ENCODE measurements around the gene GJA5. TPM values are rescaled to one million over a fixed set of nuclear protein-coding genes. Genes with fewer than 3 reads are reported as not detected.

GJA5 gene
- total RNA-seq = 1 to 10 TPM; 3.6 to 5.7 (median 4.3) TPM

DNA sequence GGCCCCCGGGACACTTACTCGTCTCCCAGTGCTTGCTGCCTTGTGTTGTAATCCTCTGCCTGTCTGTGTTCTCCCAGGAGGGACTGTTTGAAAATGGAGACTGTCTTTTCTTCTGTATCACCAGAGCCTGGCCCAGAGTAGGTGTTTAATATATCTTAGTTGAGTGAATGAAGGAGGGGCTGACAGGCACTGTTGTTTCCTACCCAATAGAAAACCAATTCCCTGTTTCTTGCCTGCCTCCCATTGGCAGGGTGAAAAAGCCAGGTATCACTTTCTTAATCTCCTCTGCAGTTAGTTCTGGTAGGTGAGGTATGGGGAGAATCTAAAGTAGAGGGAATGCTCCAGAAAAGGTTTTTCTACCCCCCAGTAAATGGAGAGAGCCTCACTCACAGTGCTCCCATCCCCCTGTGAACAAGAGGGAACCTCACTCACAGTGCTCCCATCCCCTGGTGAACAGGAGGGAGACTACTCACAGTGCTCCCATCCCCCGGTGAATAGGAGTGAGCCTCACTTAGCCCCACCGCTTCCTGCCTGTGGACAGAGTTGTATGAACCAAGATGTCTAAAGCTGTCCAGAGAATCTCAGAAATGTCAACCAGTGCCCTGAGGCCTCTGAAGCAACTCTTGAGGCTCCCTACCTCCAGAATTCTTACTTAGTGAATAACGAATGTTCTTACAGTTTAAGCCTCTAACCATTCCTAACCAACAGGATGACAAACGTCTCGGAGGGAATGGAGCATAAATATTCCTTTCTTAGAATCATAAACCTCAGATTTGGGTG is at the start of gene GJA5:
TSS of gene GJA5 (minus strand) at position 122 of the 780 bp plus-strand sequence. CDS start 1,364 bp downstream, outside the sequence.
- Histone ChIP-seq H3K27ac (no peak within 1 kb of the TSS), H3K27me3 (no peaks in the 10 kb centered on the region), H3K4me1 (peaks cover 0 to 6% of the 10 kb centered on the region in 2 donors), H3K4me3 (replicated peaks in 1 of 3) (no peak within 1 kb of the TSS), H3K36me3 (no peaks in the 10 kb centered on the region), H3K9me3 (no peaks in the 10 kb centered on the region)
- WGBS, 2 donors = 81 to 85% methylated on average over 7 of the region's 7 CpGs
- TF ChIP-seq, protein P1, sequence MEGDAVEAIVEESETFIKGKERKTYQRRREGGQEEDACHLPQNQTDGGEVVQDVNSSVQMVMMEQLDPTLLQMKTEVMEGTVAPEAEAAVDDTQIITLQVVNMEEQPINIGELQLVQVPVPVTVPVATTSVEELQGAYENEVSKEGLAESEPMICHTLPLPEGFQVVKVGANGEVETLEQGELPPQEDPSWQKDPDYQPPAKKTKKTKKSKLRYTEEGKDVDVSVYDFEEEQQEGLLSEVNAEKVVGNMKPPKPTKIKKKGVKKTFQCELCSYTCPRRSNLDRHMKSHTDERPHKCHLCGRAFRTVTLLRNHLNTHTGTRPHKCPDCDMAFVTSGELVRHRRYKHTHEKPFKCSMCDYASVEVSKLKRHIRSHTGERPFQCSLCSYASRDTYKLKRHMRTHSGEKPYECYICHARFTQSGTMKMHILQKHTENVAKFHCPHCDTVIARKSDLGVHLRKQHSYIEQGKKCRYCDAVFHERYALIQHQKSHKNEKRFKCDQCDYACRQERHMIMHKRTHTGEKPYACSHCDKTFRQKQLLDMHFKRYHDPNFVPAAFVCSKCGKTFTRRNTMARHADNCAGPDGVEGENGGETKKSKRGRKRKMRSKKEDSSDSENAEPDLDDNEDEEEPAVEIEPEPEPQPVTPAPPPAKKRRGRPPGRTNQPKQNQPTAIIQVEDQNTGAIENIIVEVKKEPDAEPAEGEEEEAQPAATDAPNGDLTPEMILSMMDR (IDR thresholded peaks at IDR 0.05) = no peak
- TF ChIP-seq POLR2A (IDR thresholded peaks at IDR 0.05) = no peak
- no peak for DNase-seq
- intact Hi-C loops (cut with DNase I) = no loop called here

DNA sequence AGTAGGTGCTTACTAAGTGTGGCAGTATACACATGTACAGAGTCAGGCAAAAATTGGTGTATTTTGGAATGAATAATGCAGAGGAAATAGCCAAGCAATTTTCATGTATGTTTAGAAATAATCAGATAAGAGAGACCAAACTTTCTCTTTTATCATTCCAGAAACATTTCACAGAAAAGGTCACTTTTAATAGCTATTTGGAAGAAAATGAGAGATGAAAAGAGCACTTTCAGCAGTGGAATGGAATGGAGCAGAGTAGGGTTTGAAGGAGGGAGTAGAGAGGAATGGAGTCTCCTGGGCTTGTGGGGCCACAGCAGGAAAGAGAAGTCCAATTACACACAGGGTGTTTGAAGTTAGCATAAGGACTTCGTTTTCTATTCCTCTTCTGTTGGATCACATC is 48.8 kb upstream of the GJA5 start:
- WGBS, 2 donors = 77 to 78% methylated on average over 1 of the region's 1 CpG
- H3K4me1 ChIP-seq = no peaks in the 10 kb centered on the region
- H3K9me3 ChIP-seq = no peaks in the 10 kb centered on the region
- H3K27me3 ChIP-seq = no peaks in the 10 kb centered on the region
- intact Hi-C loops (cut with DNase I) = no loop called here
- no peak overlapping the region for H3K4me3 ChIP-seq (replicated peaks in 1 of 3)
- H3K27ac ChIP-seq = no peak overlapping the region
- no peak for TF ChIP-seq POLR2A (IDR thresholded peaks at IDR 0.05)
- TF ChIP-seq, protein P1 (IDR thresholded peaks at IDR 0.05) = no peak
- H3K36me3 ChIP-seq = no peaks in the 10 kb centered on the region
- no peak for DNase-seq

DNA sequence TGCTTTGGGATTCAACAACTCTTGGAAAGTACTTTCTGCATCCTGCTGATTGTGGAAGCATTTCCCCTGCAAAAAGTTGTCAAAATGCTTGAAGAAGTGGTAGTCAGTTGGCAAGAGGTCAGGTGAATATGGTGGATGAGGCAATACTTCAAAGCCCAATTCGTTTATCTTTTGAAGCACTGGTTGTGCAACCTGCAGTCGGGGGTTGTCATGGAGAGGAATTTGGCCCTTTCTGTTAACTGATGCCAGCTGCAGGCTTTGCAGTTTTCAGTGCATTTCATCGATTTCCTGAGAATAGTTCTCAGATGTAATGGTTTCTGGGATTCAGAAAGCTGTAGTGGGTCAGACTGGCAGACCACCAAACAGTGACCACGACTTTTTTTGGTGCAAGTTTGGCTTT is 47.6 kb upstream of the GJA5 start:
- H3K36me3 ChIP-seq = no peaks in the 10 kb centered on the region
- H3K27me3 ChIP-seq = no peaks in the 10 kb centered on the region
- H3K4me3 ChIP-seq (replicated peaks in 1 of 3) = no peak overlapping the region
- H3K4me1 ChIP-seq = no peaks in the 10 kb centered on the region
- H3K9me3 ChIP-seq = no peaks in the 10 kb centered on the region
- DNase-seq = peak in 1 of 2 donors; percentile 6
- intact Hi-C loops (cut with DNase I) = no loop called here
- no peak overlapping the region for H3K27ac ChIP-seq
- TF ChIP-seq, protein P1 (IDR thresholded peaks at IDR 0.05) = no peak
- no peak for TF ChIP-seq POLR2A (IDR thresholded peaks at IDR 0.05)
- WGBS, 2 donors = 28 to 29% methylated on average over 4 of the region's 4 CpGs

DNA sequence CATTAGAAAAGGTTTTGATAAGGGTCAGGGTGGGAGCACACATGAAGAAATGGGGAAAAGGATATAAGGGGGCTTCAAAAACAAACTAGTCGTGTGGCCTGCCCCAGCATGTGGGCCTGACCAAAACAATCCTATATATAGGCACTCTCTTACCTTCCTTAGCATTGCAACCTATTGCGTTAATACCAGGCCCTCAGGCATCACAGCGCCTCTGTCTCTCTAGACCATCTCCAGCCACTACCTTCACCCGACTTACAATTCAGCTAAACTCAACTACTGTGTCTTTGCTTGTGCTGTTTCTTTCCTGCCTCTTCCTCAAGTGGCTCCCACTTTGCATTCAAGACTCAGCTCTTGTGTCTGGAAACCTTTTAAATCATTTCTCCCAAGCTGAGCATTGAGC is 47.0 kb upstream of the GJA5 start:
- intact Hi-C loops (cut with DNase I) = no loop called here

DNA sequence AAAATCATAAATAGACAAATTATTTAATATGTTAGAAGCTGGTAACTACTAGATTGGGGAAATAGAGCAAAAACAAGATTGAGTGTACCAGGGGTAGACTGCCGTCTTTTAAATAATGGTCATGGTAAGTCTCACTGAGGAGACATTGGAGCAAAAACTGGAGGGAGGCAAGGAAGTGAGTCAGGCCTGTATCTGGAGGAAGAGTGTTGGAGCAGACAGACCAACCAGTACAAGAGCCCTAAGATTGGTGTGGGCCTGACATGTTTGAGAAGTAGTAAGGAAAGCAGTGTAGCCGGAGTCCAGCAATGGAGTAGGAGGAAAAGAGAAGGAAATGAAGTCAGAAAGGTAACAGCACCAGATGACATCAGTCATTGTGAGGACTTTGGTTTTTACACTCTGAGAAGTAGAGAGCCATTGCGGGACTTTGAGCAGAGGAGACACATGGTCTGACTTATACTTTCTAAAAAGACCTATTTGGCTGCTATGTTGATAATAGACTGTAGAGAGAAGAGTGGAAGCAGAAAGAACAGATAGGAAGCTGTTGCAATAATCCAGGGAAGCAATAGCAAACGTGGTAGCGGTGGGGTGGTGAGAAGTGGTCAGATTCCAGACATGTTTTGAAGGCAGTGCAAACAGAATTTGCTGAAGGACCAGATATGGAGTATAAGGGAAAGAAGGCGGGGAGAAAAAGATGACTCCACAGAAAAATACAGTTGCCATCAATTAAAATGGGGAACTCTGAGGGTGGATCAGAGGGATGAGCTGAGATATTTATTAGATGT is 44.7 kb upstream of the GJA5 start:
- Histone ChIP-seq H3K27me3 (no peaks in the 10 kb centered on the region), H3K4me1 (no peaks in the 10 kb centered on the region), H3K36me3 (no peaks in the 10 kb centered on the region), H3K4me3 (replicated peaks in 1 of 3) (no peak overlapping the region), H3K9me3 (no peaks in the 10 kb centered on the region), H3K27ac (no peak overlapping the region)
- 83 to 86% methylated on average over 6 of the region's 6 CpGs for WGBS, 2 donors
- intact Hi-C loops (cut with DNase I) = no loop called here
- no peak for DNase-seq
- no peak for TF ChIP-seq POLR2A (IDR thresholded peaks at IDR 0.05)

More for the DNA sequence above, 47.0 kb upstream of the GJA5 start:
- Histone ChIP-seq H3K27me3 (no peaks in the 10 kb centered on the region), H3K9me3 (no peaks in the 10 kb centered on the region), H3K4me3 (replicated peaks in 1 of 3) (no peak overlapping the region), H3K4me1 (no peaks in the 10 kb centered on the region), H3K27ac (no peak overlapping the region), H3K36me3 (no peaks in the 10 kb centered on the region)
- 72 to 80% methylated on average over 4 of the region's 4 CpGs for WGBS, 2 donors
- DNase-seq = no peak
- TF ChIP-seq POLR2A (IDR thresholded peaks at IDR 0.05) = no peak

DNA sequence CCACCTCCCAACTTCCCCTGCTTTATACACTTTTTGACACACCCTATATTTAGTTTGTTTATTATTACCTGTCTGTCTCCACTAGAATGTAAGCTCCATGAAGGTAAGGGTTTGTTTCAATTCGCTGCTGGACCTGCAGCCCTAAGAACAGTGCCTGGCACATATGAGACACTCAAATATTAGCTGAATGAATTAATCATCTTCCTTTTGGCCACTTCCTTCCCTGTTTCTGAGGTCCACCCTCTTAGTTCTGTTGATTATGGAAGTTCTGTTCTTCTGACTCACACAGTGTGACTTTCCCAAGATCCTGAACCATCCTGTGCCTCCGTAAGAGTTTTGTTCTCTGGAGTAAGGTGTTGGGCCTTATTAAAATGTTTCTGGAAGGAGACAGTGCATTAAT is 40.4 kb upstream of the GJA5 start:
- no peaks in the 10 kb centered on the region for H3K4me1 ChIP-seq
- WGBS, 2 donors = 88 to 96% methylated on average over 2 of the region's 2 CpGs
- DNase-seq = no peak
- no peak overlapping the region for H3K4me3 ChIP-seq (replicated peaks in 1 of 3)
- no peaks in the 10 kb centered on the region for H3K9me3 ChIP-seq
- intact Hi-C loops (cut with DNase I) = no loop called here
- no peak overlapping the region for H3K27ac ChIP-seq
- no peaks in the 10 kb centered on the region for H3K36me3 ChIP-seq
- TF ChIP-seq, protein P1 (IDR thresholded peaks at IDR 0.05) = no peak
- no peak for TF ChIP-seq POLR2A (IDR thresholded peaks at IDR 0.05)
- no peaks in the 10 kb centered on the region for H3K27me3 ChIP-seq
